Measurements from ENCODE around the gene DISP2. TPM values are rescaled to one million over a fixed set of nuclear protein-coding genes. Genes with fewer than 3 reads are reported as not detected.

The DISP2 gene
- total RNA-seq, 1 donor from 2014 or later: 3.6 TPM

- Mint-ChIP-seq H3K4me3 (ENCODE audit: unreplicated experiment) (no peak overlapping the region), H3K27me3 (ENCODE audit: unreplicated experiment) (peaks cover 11% of the 10 kb centered on the region), H3K36me3 (ENCODE audit: low read depth, unreplicated experiment) (peaks cover 3% of the 10 kb centered on the region), H3K9me3 (ENCODE audit: unreplicated experiment) (no peaks in the 10 kb centered on the region), H3K27ac (ENCODE audit: unreplicated experiment) (peak overlapping the region; percentile 43), H3K4me1 (ENCODE audit: unreplicated experiment) (peaks cover 2% of the 10 kb centered on the region)
- no peak for TF ChIP-seq CTCF (IDR thresholded peaks at IDR 0.05; ENCODE audit: unreplicated experiment)
- DNase-seq (ENCODE audit: low spot score): no peak
These were observed 7.8 kb downstream of the DISP2 start for GRCh38 chr15:40365624-40366456.

DNA sequence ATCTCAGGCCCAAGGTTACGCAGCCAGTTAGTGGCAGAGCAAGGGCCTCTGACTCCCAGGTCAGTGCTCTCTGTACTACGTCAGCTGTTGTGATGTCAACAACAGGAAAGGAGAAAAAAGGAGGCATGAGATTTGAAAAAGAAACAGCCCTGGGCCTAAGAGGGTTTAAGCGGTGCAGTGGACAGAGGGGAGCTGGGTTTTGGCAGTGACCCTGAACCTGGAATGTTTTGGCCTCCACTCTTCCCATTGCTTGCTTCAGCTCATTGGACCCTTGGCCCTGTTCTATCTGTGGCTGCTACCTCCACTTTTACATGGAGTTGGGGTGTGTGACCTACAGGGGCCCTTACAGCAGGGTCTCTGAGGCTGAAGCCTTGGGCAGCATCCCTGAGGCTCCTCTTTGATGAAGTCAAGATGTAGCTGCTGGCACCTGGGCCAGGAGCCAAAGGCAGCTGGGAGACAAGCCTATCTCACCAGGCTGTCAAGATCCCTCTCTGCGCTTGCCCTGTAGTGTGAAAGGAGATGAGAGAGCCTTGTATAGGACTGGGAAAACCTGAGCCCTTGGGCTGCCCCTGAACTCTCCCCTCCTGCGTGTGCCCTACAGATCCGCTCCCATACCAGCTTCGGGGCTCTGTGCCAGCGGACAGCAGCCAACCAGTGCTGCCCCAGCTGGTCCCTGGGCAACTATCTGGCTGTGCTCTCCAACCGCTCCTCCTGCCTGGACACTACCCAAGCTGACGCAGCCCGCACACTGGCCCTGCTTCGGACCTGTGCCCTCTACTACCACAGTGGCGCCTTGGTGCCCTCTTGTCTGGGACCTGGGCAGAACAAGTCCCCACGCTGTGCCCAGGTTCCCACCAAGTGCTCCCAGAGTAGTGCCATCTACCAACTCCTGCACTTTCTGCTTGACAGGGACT is 8.7 kb downstream of the DISP2 start:
- Mint-ChIP-seq H3K4me1 (ENCODE audit: unreplicated experiment) (peaks cover 11% of the 10 kb centered on the region), H3K27ac (ENCODE audit: unreplicated experiment) (peak overlapping the region; percentile 43), H3K36me3 (ENCODE audit: low read depth, unreplicated experiment) (peaks cover 3% of the 10 kb centered on the region), H3K4me3 (ENCODE audit: unreplicated experiment) (no peak overlapping the region), H3K9me3 (ENCODE audit: unreplicated experiment) (no peaks in the 10 kb centered on the region), H3K27me3 (ENCODE audit: unreplicated experiment) (peaks cover 15% of the 10 kb centered on the region)
- DNase-seq (ENCODE audit: low spot score): no peak
- TF ChIP-seq CTCF (IDR thresholded peaks at IDR 0.05; ENCODE audit: unreplicated experiment): no peak

DNA sequence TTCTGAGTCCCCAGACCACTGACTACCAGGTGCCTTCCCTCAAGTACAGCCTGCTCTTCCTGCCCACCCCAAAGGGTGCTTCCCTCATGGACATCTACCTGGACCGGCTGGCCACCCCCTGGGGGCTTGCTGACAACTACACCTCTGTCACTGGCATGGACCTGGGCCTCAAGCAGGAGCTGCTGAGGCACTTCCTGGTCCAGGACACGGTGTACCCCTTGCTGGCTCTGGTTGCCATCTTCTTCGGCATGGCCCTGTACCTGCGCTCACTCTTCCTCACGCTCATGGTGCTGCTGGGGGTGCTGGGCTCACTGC is 9.3 kb downstream of the DISP2 start:
- no peak overlapping the region for H3K4me3 Mint-ChIP-seq (ENCODE audit: unreplicated experiment)
- peaks cover 3% of the 10 kb centered on the region for H3K36me3 Mint-ChIP-seq (ENCODE audit: low read depth, unreplicated experiment)
- DNase-seq (ENCODE audit: low spot score): no peak
- H3K9me3 Mint-ChIP-seq (ENCODE audit: unreplicated experiment): no peaks in the 10 kb centered on the region
- TF ChIP-seq CTCF (IDR thresholded peaks at IDR 0.05; ENCODE audit: unreplicated experiment): no peak
- H3K27ac Mint-ChIP-seq (ENCODE audit: unreplicated experiment): no peak overlapping the region
- H3K27me3 Mint-ChIP-seq (ENCODE audit: unreplicated experiment): peaks cover 15% of the 10 kb centered on the region
- H3K4me1 Mint-ChIP-seq (ENCODE audit: unreplicated experiment): peaks cover 17% of the 10 kb centered on the region

- Mint-ChIP-seq H3K36me3 (ENCODE audit: low read depth, unreplicated experiment) (peaks cover 3% of the 10 kb centered on the region), H3K27me3 (ENCODE audit: unreplicated experiment) (peaks cover 15% of the 10 kb centered on the region), H3K27ac (ENCODE audit: unreplicated experiment) (no peak overlapping the region), H3K4me1 (ENCODE audit: unreplicated experiment) (peaks cover 23% of the 10 kb centered on the region), H3K9me3 (ENCODE audit: unreplicated experiment) (no peaks in the 10 kb centered on the region), H3K4me3 (ENCODE audit: unreplicated experiment) (no peak overlapping the region)
- TF ChIP-seq CTCF (IDR thresholded peaks at IDR 0.05; ENCODE audit: unreplicated experiment): peak; percentile 81
- peak; percentile 88 for DNase-seq (ENCODE audit: low spot score)
These were observed 9.9 kb downstream of the DISP2 start for GRCh38 chr15:40367686-40368611.

Measured in endothelial cell (in vitro differentiated cells).